Endothelial cell of umbilical vein (primary cell): ENCODE results near the gene EPS15.

Experiments
- EZH2 ChIP-seq: IDR thresholded peaks from 2 replicates; pipeline ENCODE4 v1.6.1; 2012; ENCODE audit warnings: borderline replicate concordance, low read depth, mild to moderate bottlenecking, moderate library complexity, low read length, inconsistent platforms; ENCODE audit not compliant: severe bottlenecking
- POLR2AphosphoS5 ChIP-seq: IDR thresholded peaks from 2 replicates; pipeline ENCODE4 v1.6.1; 2012; ENCODE audit warnings: low read depth, mild to moderate bottlenecking, control low read depth, low read length, moderate library complexity; ENCODE audit not compliant: insufficient read depth
- TF ChIP-seq, protein P1 (sequence below), 2 donors: IDR thresholded peaks; 1 replicate in 1 of 2; 2 replicates in 1 of 2; pipeline ENCODE4 v1.5.1; 2011; ENCODE audit warnings: low read length in 2 of 2, mild to moderate bottlenecking in 2 of 2, moderate library complexity in 2 of 2, control low read depth in 1 of 2, inconsistent platforms in 1 of 2, low read depth in 1 of 2; ENCODE audit not compliant: insufficient read depth in 1 of 2; ENCODE audit errors: extremely low read depth in 1 of 2

DNA sequence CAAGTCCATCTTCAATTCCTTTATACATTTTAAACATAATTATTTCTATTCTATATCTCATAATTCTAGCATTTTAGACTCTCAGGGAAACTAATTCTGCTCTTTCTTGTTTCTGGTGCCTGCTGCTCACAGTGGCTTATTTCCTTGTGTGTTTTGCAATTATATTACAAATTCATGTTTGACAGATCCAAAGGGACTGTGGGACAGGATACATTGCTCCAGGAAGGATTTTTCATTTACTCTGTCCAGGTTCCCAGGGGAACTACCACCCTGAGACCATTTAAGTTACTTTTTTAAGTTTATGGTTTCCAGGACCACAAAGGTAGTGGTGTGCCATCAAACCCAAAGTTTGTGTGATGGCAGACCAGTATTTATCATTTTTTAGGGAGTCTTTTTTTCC lies 195.3 kb downstream of the EPS15 start:
- TF ChIP-seq EZH2 (no peak), POLR2AphosphoS5 (no peak)
- TF ChIP-seq, protein P1, sequence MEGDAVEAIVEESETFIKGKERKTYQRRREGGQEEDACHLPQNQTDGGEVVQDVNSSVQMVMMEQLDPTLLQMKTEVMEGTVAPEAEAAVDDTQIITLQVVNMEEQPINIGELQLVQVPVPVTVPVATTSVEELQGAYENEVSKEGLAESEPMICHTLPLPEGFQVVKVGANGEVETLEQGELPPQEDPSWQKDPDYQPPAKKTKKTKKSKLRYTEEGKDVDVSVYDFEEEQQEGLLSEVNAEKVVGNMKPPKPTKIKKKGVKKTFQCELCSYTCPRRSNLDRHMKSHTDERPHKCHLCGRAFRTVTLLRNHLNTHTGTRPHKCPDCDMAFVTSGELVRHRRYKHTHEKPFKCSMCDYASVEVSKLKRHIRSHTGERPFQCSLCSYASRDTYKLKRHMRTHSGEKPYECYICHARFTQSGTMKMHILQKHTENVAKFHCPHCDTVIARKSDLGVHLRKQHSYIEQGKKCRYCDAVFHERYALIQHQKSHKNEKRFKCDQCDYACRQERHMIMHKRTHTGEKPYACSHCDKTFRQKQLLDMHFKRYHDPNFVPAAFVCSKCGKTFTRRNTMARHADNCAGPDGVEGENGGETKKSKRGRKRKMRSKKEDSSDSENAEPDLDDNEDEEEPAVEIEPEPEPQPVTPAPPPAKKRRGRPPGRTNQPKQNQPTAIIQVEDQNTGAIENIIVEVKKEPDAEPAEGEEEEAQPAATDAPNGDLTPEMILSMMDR (IDR thresholded peaks at IDR 0.05; ENCODE audit: extremely low read depth in 1 of 2, insufficient read depth in 1 of 2, low read depth in 1 of 2, low read length in 2 of 2), result no peak
